GM12865 (cell line): ENCODE results near the gene SAMD4A.

Source experiments
- DNase-seq: peaks from one replicate; pipeline ENCODE4 v3.0.0; 2010; ENCODE audit warnings: low read depth
- H3K4me3 ChIP-seq: 2 replicates; pipeline ENCODE4 v1.5.1; 2011; ENCODE audit warnings: mild to moderate bottlenecking, low read depth, low read length, control low read depth
- CTCF ChIP-seq: IDR thresholded peaks from 2 replicates; pipeline ENCODE4 v1.5.1; 2011; ENCODE audit warnings: low read length, control low read depth, low read depth, inconsistent platforms; ENCODE audit not compliant: insufficient read depth; ENCODE audit errors: missing control alignments

Gene SAMD4A

DNA sequence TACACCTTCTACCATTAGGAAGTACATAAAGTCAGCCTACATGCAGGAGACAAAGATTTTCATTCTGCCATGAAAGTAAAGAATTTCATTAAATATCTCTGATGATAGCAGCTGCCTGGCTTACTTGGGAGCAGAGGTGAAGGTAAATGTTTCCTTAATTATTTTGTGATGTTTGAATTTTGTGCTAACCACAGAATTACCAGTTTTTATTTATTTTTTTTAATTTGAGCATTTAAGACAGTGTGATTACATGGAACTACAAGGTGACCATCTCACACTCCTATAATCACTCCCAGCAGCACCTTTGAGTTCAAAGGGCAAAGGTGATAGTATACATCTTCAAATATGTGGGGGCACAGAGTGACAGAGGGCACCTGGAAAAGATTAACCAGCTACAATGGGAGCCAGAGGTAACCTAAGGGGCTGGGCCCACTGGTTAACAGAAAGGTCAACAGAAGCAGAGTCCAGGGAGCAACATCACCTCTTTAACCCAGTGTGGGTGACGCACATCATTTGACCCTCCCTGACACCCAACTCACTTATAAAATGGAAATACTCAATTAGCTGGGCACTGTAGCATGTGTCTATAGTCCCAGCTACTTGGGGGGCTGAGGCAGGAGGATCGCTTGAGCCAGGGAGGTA is 270.7 kb downstream of the SAMD4A start:
- no peak overlapping the region for H3K4me3 ChIP-seq
- TF ChIP-seq CTCF: no peak
- DNase-seq: no peak

GRCh38 chr14:54838931-54839512 is 272.1 kb downstream of the SAMD4A start:
- no peak overlapping the region for H3K4me3 ChIP-seq
- TF ChIP-seq CTCF: no peak
- no peak for DNase-seq

- no peak overlapping the region for H3K4me3 ChIP-seq
- DNase-seq: no peak
- TF ChIP-seq CTCF: no peak
Measured at GRCh38 chr14:54839701-54840119, 272.8 kb downstream of the SAMD4A start.

DNA sequence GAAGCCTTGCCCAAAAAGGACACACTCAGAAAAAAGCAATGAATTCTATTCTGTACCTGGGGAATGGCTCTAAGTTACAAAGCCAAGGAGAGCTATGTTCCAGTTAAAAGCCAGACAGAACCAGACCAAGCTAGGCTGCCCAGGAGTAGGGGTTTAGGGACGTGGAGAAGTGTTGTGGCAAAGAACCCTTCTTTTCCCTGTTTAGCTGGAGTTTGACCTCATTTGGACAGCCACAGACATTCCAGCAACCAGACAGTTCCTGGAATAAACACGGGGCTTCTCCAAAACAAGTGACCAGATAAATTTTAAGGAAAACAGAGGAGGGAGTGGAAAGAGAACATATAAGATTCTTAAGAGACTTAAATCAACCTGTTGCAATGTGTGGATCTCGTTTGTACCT is 273.4 kb downstream of the SAMD4A start:
- no peak for DNase-seq
- H3K4me3 ChIP-seq: no peak overlapping the region
- TF ChIP-seq CTCF: no peak

DNA sequence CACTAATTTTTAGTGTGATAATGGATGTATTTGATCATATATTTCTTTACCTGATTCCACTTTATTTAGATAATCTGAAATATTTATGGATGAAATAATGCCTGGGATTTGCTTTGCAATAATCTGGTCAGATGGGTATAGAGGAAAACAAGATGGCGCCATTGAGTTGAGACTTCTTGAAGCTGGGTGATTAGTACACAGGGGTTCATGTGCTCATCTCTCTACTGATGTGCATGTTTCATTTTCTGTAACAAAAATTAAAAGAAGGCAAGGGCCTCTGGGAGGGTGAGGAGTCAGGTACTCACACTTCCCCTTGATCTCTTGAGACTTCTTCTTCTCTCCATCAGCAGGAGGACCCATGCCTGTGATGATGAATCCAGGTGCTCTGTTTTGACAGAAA is 273.9 kb downstream of the SAMD4A start:
- no peak overlapping the region for H3K4me3 ChIP-seq
- no peak for TF ChIP-seq CTCF
- DNase-seq: no peak
